MCF 10A (cell line): ENCODE data around the gene UNG. TPM values are rescaled to one million over a fixed set of nuclear protein-coding genes. Genes with fewer than 3 reads are reported as not detected.
"Not testable (repeated sequence)": the region's sequence is repeated elsewhere in the genome, so short reads cannot be mapped to it uniquely, and the experiment has no call there.

Experiments used
- BruUV-seq: library from RNA; stranded (reverse); fragments of 400-500 nt; replicated peaks from 2 replicates; lab custom pipeline; 2021; lab: Mats Ljungman, UMichigan
- CTCF ChIA-PET: fragments of 300-600 bp; sonication (Branson Sonifier 250); formaldehyde crosslinking; extraction: SDS; loops from one replicate; lab custom pipeline; 2021; ENCODE audit warnings: antibody characterized with exemption, inconsistent platforms; lab: Yijun Ruan, JAX
- POLR2A ChIA-PET: fragments of 300-600, 350-650 bp; sonication (Branson Sonifier 250); formaldehyde crosslinking; extraction: SDS; loops from one replicate; lab custom pipeline; 2020; ENCODE audit warnings: antibody characterized with exemption, inconsistent platforms; lab: Yijun Ruan, JAX
- DNase-seq: peaks from one replicate; pipeline ENCODE4 v3.0.0-alpha.2; 2018; ENCODE audit not compliant: unreplicated experiment
- H3K27ac Mint-ChIP-seq: one replicate; pipeline ENCODE4 v1.8.0; 2022; ENCODE audit warnings: mild to moderate bottlenecking, low read depth, mixed read lengths; ENCODE audit not compliant: unreplicated experiment
- H3K27me3 Mint-ChIP-seq: one replicate; pipeline ENCODE4 v1.8.0; 2022; ENCODE audit warnings: mixed read lengths; ENCODE audit not compliant: insufficient read depth, unreplicated experiment
- H3K36me3 Mint-ChIP-seq: one replicate; pipeline ENCODE4 v1.8.0; 2022; ENCODE audit warnings: mild to moderate bottlenecking, moderate library complexity, mixed read lengths; ENCODE audit not compliant: insufficient read depth, unreplicated experiment
- H3K4me1 Mint-ChIP-seq: one replicate; pipeline ENCODE4 v1.8.0; 2022; ENCODE audit warnings: mixed read lengths; ENCODE audit not compliant: insufficient read depth, unreplicated experiment
- H3K4me3 Mint-ChIP-seq: one replicate; pipeline ENCODE4 v1.8.0; 2022; ENCODE audit warnings: mild to moderate bottlenecking, moderate library complexity, mixed read lengths; ENCODE audit not compliant: unreplicated experiment
- H3K9me3 Mint-ChIP-seq: one replicate; pipeline ENCODE4 v1.8.0; 2022; ENCODE audit warnings: mixed read lengths; ENCODE audit not compliant: unreplicated experiment
- intact Hi-C: fragments of 100-400 bp; cut with micrococcal nuclease; formaldehyde crosslinking; loops from 2 replicates; pipeline ENCODE4 v1.14.1; 2022
- total RNA-seq: library from RNA; stranded (reverse); gene quantifications from 2 replicates; pipeline ENCODE4 v1.2.3, GENCODE V29; 2022
- TF ChIP-seq, protein P1 (sequence below): fragments of 200-600 bp; IDR thresholded peaks from one replicate; pipeline ENCODE4 v1.8.0; 2022; ENCODE audit warnings: antibody characterized with exemption, mild to moderate bottlenecking; ENCODE audit not compliant: unreplicated experiment

UNG gene
- total RNA-seq, 1 experiment from 2014 or later, result 13.8 TPM

DNA sequence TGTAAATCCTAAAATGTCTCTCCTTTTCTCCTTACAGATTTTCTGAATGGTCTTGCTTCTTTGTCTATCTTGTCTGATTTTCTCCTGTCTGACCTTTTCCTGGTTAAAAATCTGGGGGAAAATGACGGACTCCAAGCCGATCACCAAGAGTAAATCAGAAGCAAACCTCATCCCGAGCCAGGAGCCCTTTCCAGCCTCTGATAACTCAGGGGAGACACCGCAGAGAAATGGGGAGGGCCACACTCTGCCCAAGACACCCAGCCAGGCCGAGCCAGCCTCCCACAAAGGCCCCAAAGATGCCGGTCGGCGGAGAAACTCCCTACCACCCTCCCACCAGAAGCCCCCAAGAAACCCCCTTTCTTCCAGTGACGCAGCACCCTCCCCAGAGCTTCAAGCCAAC lies 42.0 kb downstream of the UNG start:
- ChIA-PET CTCF (interaction anchor here (0.6 to 0.7 kb wide), 2 partner anchors 36 to 81 kb away, joined by 3 read pairs; no protein-coding TSS in a partner anchor), POLR2A (no interaction called here)
- DNase-seq, result no peak
- Mint-ChIP-seq H3K27me3 (no peaks in the 10 kb centered on the region), H3K9me3 (peaks cover 7% of the 10 kb centered on the region), H3K4me1 (peaks cover 13% of the 10 kb centered on the region), H3K27ac (no peak overlapping the region), H3K36me3 (no peaks in the 10 kb centered on the region), H3K4me3 (no peak overlapping the region)
- TF ChIP-seq, protein P1, sequence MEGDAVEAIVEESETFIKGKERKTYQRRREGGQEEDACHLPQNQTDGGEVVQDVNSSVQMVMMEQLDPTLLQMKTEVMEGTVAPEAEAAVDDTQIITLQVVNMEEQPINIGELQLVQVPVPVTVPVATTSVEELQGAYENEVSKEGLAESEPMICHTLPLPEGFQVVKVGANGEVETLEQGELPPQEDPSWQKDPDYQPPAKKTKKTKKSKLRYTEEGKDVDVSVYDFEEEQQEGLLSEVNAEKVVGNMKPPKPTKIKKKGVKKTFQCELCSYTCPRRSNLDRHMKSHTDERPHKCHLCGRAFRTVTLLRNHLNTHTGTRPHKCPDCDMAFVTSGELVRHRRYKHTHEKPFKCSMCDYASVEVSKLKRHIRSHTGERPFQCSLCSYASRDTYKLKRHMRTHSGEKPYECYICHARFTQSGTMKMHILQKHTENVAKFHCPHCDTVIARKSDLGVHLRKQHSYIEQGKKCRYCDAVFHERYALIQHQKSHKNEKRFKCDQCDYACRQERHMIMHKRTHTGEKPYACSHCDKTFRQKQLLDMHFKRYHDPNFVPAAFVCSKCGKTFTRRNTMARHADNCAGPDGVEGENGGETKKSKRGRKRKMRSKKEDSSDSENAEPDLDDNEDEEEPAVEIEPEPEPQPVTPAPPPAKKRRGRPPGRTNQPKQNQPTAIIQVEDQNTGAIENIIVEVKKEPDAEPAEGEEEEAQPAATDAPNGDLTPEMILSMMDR, result no peak
- BruUV-seq, result no TSS peak
- intact Hi-C loops, result loop anchor here (10.0 kb wide), 1 partner anchor 55 kb away; no protein-coding TSS in a partner anchor

DNA sequence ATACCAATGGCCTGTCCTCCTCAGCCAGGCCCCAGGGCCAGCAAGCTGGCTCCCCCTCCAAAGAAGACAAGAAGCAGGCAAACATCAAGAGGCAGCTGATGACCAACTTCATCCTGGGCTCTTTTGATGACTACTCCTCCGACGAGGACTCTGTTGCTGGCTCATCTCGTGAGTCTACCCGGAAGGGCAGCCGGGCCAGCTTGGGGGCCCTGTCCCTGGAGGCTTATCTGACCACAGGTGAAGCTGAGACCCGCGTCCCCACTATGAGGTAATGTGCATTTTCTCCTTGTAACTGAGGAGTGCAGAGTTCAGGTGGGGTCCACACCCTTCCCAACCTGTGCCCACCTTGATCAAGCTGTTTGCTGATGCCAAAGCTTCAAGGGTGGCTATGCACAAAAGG lies 42.4 kb downstream of the UNG start:
- Mint-ChIP-seq H3K27me3 (no peaks in the 10 kb centered on the region), H3K27ac (peak overlapping the region; percentile 66), H3K4me3 (no peak overlapping the region), H3K4me1 (peaks cover 10% of the 10 kb centered on the region), H3K9me3 (peaks cover 7% of the 10 kb centered on the region), H3K36me3 (no peaks in the 10 kb centered on the region)
- TF ChIP-seq, protein P1, result no peak
- DNase-seq, result no peak
- BruUV-seq, result no TSS peak
- ChIA-PET POLR2A (no interaction called here), CTCF (interaction anchor here (0.6 kb wide), 1 partner anchor 80 kb away, joined by 3 read pairs; no protein-coding TSS in a partner anchor)
- intact Hi-C loops, result loop anchor here (10.0 kb wide), 1 partner anchor 55 kb away; no protein-coding TSS in a partner anchor

DNA sequence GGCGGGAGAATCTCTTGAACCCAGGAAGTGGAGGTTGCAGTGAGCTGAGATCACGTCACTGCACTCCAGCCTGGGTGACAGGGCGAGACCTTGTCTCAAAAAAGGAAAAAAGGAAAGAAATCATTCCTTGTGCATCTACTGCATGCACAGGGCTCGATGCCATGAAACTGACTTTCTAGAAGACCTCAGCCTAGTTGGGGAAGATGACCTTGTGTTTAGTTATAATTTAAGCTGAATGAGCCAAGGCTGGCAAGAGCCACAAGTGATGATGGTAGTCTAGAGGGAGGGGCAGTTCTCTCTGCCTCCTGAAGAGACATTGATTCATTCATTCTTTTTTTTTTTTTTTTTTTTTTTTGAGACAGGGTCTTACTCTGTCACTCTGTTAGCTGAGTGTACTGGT lies 43.2 kb downstream of the UNG start:
- Mint-ChIP-seq H3K36me3 (no peaks in the 10 kb centered on the region), H3K27me3 (no peaks in the 10 kb centered on the region), H3K9me3 (peaks cover 7% of the 10 kb centered on the region), H3K4me3 (no peak overlapping the region), H3K27ac (peak overlapping the region; percentile 66), H3K4me1 (peaks cover 5% of the 10 kb centered on the region)
- ChIA-PET POLR2A (interaction anchor here (0.7 kb wide), 1 partner anchor 13 kb away, joined by 3 read pairs; no protein-coding TSS in a partner anchor), CTCF (interaction anchor here (0.6 to 1.6 kb wide), 2 partner anchors 38 to 48 kb away, joined by 3 to 4 read pairs; partner anchors contain the start of gene ALKBH2)
- no TSS peak for BruUV-seq
- TF ChIP-seq, protein P1, result no peak
- no peak for DNase-seq
- intact Hi-C loops, result no loop called here

DNA sequence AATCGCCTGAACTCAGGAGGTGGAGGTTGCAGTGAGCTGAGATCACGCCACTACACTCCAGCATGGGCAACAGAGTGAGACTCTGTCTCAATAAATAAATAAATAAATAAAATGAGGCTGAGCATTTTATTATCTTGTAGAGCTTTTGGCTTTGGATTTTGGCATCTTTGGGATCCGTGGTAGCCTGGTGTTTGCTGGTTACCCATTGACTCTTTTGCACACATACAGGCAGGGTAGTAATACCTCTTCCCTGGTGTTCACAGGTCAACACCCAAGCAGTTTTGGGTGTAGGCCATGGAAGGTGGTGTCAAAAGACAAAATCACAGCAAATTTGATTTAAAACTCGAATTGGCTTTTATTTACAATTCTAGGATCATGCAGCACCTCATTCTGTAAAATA lies 46.8 kb downstream of the UNG start:
- no peaks in the 10 kb centered on the region for H3K36me3 Mint-ChIP-seq
- intact Hi-C loops, result no loop called here
- no peak for DNase-seq
- no peak overlapping the region for H3K27ac Mint-ChIP-seq
- ChIA-PET POLR2A (no interaction called here), CTCF (interaction anchor here (0.6 to 2.7 kb wide), 2 partner anchors 12 to 32 kb away, joined by 3 to 9 read pairs; no protein-coding TSS in a partner anchor)
- BruUV-seq, result no TSS peak
- TF ChIP-seq, protein P1, result no peak
- H3K9me3 Mint-ChIP-seq, result no peaks in the 10 kb centered on the region
- no peak overlapping the region for H3K4me3 Mint-ChIP-seq
- H3K27me3 Mint-ChIP-seq, result no peaks in the 10 kb centered on the region
- H3K4me1 Mint-ChIP-seq, result peaks cover 5% of the 10 kb centered on the region

DNA sequence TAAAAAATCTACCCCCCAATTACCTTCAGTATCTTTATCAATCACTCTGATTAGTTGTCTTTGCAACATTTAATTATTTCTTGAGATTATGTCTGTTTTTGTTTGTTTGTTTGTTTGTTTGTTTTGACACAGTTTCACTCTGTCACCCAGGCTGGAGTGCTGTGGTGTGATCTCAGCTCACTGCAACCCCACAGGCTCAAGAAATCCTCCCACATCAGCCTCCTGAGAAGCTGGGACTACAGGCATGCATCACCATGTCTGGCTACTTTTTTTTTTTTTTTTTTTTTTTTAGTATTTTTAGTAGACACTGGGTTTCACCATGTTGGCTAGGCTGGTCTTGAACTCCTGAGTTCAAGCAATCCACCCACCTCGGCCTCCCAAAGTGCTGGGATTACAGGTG lies 49.7 kb downstream of the UNG start:
- BruUV-seq, H3K27ac Mint-ChIP-seq, H3K27me3 Mint-ChIP-seq, H3K4me3 Mint-ChIP-seq, H3K9me3 Mint-ChIP-seq, H3K4me1 Mint-ChIP-seq, DNase-seq, H3K36me3 Mint-ChIP-seq, POLR2A ChIA-PET, intact Hi-C loops: not testable (repeated sequence)
- CTCF ChIA-PET, result interaction anchor here (1.0 to 3.1 kb wide), 3 partner anchors 13 to 247 kb away, joined by 3 to 24 read pairs (median 5); no protein-coding TSS in a partner anchor
